Ishikawa (cell line): ENCODE results near the gene INPPL1.

Source experiments
- CEBPB ChIP-seq: IDR thresholded peaks from 2 replicates; pipeline ENCODE4 v1.6.1; 2012
- CREB1 ChIP-seq: IDR thresholded peaks from 2 replicates; pipeline ENCODE4 v1.6.1; 2012; ENCODE audit warnings: low read depth
- TAF1 ChIP-seq: IDR thresholded peaks from 2 replicates; pipeline ENCODE4 v1.6.1; 2012; ENCODE audit warnings: low read depth, mild to moderate bottlenecking

- TF ChIP-seq CREB1: no peak
- no peak for TF ChIP-seq TAF1
- no peak for TF ChIP-seq CEBPB
Measured at GRCh38 chr11:72247584-72247983, 23.0 kb downstream of the INPPL1 start.
